GM21576 (cell line): ENCODE measurements around the gene INKA1.
"Not testable (repeated sequence)": the region's sequence is repeated elsewhere in the genome, so short reads cannot be mapped to it uniquely, and the experiment has no call there.

Source experiments
- ATAC-seq: cut with Tn5 transposase; IDR thresholded peaks from one replicate; pipeline ENCODE4 v1.9.1; 2021; ENCODE audit warnings: mild to moderate bottlenecking, moderate library complexity; ENCODE audit not compliant: unreplicated experiment

Gene INKA1

DNA sequence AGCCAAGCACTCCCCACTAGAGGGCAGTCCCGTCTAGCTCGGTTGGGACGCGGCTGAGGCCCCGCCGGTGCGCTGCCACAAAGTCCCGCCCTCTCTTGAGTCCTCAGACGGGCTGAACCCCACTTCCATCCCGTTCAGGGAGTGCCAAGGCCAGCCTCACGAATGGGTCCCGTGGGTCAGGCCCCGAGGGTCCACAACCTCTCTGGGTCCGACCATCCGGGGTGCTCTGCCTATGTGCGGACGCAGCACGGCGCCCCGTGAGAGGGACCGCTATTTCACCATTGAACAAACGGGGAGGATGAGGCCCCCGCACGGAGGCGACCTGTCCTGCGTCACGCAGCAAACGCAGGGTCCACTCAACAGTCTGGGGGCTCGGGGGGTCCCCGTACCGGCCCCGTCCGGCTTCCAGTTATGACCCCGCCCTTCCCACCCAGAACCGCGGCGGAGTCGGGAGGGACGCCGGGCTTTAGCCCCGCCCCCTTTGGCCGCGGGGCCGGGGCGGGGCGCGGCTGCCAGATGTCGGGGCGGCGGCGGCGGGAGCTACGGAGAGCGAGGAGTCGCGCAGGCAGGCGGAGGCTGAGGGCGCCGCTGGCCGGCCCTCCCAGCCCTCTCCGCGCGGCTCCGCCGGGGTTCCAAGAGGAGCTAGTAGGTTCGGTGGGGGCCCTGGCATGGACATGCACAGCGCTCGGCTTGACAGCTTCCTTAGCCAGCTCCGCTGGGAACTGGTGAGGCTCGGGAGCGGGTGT lies at the start of gene INKA1:
INKA1 (plus strand) TSS at position 543 of the 746 bp plus-strand sequence; CDS start at position 675, 132 bp downstream.
- peak; percentile 55 for ATAC-seq

DNA sequence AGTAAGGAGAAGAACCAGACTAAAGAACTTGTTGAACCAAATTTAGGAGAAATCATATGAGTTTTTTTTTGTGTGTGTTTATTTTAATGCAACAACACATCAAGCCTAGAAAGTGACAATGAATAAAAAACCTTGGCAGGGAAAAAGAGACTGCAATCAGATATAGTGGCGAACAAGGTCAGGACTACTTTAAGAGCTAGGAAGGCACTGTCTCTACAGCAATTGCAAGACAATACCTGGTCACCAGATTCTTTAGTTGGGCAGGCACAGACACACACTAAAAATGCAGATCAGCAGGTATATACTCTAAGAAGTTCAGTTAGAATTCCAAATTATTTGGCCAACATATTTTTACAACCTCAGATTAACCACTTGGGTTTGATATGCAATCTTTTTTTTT lies 48.5 kb upstream of the INKA1 start:
- ATAC-seq = no peak

DNA sequence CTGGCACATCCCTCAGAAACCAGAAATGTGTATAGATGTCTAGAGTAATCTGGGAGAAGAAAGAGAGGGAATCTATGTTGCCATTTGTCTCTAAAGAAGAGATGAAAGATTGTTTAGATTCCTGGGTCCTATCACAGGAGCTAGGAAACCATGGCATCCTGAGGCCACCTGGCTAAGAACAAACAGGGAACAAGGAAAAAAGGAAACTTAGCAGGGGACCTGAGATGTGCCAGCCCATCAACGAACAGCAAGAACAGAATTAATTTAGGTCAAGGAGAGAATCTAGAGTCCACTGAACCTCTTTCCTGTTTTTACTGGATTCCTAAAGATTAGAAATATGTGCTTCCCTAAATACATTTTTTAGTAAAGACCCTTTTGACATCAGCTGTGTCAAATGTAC lies 47.0 kb upstream of the INKA1 start:
- ATAC-seq = no peak

DNA sequence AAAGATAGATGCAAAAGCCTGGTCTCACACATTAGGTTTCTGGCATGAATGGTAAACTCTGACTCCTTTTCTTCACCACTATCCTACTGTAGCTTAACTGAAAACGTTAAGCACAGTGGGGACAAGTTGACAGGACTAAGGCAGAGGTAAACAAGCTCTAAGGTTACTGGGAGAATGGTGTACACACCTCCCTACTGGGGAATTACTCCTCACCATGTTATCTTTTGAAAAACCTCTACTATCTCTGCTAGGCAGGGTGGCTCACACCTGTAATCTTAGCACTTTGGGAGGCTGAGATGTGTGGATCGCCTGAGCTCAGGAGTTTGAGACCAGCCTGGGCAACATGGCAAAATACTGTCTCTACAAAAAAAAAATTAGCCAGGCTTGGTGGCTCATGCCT lies 45.9 kb upstream of the INKA1 start:
- no peak for ATAC-seq

DNA sequence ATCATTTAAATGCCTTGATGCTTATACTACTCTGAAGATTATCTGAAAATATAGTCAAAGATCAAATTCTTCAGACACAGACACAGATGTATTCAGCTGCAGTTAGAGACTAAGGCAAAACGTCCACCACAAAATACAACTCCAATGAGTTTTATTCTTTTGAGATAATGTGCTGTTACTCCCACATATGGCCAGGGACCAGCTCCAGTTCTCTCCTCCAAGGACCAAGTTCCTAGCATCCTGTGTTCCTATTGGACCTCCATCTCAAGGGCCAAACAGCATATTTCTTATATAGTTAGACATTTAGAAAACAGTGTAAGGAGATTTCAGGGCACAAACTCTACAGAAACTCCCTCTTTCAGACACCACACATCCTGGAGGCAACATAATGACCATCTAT lies 43.8 kb upstream of the INKA1 start:
- ATAC-seq = no peak

DNA sequence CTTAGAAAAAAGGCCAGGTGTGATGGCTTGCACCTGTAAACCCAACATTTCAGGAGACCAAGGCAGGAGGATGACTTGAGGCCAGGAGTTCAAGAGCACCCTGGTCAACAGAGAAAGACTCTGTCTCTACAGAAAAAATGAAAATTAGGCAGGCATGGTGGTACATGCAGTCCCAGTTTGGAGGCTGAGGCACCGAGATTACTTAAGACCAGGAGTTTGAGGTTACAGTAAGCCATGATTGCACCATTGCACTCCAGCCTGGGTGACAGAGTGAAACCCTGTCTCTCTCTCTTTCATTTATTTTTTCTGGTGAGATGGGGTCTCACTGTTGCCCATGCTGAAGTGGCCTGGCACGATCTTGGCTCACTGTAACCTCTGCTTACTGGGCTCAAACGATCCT lies 41.4 kb upstream of the INKA1 start:
- no peak for ATAC-seq

DNA sequence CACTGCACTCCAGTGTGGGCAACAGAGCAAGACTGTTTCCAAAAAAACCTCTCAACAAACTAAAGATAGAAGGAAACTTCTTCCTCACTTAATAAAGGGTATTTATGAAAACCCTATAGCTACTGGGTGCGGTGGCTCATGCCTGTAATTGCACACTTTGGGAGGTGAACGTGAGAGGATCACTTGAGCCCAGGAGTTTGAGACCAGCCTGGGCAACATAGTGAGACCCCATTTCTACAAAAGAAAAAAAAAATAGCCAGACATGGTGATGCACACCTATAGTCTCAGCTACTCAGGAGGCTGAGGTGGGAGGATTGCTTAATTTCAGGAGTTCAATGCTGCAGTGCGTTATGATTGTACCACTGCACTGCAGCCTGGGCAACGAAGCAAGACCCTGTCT lies 39.1 kb upstream of the INKA1 start:
- ATAC-seq = no peak

DNA sequence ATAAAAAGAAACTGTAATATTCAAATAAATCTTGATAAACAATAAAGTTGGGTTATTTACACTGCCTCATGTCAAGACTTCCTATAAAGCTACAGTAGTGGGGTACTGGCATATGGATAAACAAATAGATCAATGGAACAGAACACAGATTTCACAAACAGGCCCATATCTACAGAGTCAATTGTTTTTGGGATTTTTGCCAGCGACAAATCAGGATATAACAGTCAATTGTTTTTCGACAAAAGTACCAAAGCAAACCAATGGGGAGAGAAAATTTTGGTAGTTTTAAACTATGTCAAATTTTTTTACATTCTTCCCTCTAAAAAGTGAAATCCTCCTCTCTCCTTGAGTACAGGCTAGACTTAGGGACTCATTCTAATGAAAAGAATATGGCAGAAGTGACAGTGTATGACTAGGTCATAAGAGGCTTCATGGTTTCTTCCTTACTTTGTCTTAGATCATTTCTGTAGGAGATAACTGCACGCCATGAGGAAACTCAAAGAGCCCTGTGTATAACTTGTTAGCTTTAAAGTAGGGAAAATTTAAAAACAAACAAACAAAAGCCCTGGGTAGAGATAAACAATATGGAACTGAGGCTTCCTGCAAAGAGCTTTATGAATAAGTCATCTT lies 33.7 kb upstream of the INKA1 start:
- no peak for ATAC-seq

DNA sequence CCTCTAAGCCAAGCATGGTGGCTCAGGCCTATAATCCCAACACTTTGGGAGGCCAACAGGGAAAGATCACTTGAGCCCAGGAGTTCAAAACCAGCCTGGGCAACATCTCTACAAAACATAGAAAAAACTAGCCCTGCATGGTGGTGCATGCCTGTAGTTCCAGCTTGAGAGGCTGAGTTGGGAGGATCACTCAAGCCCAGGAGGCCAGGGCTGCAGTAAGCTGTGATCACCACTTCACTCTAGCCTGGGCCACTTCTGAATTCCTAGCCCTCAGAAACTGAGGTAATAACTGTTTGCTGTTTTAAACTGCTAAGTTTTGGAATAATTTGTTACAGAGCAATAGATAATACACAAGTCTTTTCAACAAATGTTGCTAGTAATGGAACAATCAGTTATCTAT lies 33.1 kb upstream of the INKA1 start:
- ATAC-seq = no peak

DNA sequence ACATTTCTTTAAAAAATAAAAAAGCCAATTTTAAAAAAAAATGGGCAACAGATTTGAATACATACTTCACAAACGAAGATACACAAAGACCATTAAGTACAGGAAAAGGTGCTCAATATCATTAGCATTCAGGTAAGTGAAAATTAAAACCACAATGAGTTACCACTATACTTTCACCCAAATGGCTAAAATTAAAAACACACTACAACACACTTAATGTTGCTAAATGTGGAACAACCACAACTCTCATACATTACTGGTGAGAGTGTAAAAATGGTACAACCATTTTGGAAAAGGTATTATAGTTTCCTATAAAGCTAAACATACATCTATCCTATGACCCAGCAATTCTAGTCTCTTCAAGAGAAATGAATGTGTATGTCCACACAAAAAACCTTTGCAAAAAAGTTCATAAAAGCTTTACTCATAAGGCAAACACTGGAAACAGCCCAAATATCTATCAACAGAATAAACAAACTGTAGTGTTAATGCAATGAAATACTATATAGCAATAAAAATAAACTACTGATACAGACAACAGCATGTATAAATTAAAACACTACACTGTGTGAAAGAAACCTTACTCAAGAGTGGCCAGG lies 31.6 kb upstream of the INKA1 start:
- ATAC-seq = no peak

DNA sequence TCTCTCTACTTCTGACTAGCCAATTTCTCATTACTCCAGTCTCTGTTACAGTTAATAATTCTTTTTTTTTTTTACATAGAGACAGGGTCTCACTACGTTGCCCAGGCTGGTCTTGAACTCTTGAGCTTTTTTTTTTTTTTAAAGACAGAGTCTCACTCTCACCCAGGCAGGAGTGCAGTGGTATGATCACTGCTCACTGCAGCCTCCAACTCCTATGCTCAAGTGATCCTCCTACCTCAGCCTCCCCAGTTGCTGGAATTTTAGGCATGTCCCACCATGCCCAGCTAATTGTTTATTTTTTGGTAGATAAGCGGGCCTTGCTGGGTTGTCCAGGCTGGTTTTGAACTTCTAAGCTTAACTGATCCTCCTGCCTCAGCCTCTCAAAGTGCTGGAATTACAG lies 30.4 kb upstream of the INKA1 start:
- ATAC-seq = no peak

DNA sequence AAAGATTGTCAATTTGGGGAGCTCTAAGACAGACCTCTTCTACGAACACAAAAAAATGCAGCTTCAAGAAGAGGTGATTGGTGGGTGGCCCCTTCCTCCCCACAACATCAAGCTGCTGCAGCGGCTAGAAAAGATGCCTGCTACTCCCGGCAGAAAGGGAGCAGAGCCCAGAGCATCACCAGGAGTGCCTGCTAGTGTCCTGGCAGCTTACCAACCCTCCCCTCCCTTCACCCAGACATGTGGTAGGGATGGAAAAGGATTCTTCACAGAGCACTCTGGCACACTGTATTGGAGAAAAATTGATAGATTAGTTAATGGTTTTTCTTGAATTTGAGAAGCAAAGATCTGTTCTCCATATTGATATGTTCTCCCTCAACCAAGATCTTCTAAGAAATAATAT lies 27.5 kb upstream of the INKA1 start:
- no peak for ATAC-seq

DNA sequence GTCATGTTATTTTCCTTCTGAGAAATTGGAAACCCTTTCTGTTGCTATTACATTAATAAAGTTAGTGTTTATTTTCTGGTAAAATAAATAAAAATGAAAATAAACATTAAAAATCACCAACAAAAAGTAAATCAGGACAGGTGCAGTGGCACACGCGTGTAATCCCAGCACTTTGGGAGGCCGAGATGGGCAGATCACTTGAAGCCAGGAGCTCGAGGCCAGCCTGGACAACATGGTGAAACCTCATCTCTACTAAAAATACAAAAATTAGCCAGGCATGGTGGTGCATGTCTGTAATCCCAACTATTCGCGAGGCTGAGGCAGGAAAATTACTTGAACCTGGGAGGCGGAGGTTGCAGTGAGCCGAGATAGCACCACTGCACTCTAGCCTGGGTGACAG lies 27.0 kb upstream of the INKA1 start:
- ATAC-seq = not testable (repeated sequence)

DNA sequence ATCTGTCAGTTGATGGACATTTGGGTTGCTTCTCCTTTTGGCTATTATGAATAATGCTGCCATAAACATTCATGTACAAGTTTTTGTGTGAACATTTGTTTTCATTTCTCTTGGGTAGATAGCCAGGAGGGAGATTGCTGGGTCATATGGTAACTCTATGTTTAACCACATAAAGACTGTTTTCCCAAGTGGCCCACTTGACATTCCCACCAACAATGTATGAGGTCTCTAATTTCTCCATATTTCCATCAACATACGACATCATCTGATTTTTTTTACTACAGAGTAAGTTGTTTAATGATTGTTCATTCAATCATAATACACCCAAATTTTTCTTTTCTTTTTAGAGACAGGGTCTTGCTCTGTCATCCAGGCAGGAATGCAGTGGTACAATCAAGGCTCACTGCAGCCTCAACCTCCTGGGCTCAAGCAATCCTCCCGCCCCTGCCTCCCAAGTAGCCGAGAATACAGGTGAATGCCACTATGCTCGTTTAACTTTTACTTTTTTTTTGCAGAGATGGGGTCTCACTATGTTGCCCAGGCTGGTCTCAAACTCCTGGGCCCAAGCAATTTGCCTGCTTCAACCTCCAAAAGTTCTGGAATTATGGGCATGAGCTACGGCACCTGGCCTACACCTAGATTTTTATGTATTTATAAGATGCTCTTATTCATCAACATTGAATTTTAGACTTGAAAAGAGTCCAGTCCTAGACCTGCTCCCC lies 23.5 kb upstream of the INKA1 start:
- no peak for ATAC-seq

DNA sequence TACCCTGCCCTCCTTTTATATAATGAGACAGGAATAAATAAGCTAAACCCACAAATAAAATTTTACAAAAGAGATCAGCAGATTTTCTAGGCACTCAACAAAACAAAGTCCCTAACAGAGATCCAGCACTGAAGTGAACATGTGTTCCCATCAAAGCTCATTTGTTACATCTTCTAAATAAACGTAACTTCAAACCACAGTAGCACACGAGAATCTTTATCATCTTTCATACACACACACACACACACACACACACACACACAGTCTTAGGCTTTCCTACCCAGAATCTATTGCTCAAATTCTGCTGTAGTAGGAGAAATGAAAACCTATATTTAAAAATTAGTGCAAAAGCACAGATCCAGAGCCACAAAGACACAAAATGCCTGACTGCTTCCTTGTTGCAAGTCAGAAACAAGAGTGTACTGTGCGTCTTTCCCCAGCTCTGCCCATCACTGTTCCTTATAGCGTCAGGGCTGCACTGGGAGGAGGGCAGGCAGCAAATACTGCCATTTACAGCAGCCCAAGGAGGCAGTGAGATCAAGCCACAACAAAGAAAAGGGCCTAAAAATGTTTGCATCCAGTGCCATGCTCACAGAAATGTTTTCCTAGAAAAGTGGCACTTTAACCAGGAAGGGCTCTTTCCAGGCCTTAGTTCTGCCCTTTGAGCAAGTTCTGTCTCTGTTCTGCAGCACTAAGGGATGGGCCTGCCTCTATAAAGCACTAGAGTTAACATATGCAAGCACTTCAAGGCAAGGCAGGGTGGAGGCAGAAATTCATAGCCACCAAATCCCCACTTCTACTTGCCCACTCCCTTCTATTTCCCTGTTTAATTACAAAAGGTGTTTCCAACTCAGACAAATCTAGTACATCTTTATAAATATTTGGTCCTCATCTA lies 22.7 kb upstream of the INKA1 start:
- ATAC-seq = no peak

DNA sequence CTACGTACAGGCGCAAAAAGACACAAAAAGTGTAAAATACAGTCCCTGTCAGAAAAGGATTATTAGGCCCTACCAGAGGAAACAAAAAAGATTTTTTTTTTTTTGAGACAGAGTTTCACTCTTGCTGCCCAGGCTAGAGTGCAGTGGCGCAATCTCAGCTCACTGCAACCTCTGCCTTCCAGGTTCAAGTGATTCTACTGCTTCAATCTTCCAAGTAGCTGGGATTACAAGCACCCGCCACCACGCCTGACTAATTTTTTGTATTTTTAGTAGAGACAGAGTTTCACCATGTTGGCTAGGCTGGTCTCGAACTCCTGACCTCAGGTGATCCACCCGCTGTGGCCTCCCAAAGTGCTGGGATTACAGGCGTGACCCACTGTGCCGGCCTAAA lies 22.1 kb upstream of the INKA1 start:
- ATAC-seq = not testable (repeated sequence)

DNA sequence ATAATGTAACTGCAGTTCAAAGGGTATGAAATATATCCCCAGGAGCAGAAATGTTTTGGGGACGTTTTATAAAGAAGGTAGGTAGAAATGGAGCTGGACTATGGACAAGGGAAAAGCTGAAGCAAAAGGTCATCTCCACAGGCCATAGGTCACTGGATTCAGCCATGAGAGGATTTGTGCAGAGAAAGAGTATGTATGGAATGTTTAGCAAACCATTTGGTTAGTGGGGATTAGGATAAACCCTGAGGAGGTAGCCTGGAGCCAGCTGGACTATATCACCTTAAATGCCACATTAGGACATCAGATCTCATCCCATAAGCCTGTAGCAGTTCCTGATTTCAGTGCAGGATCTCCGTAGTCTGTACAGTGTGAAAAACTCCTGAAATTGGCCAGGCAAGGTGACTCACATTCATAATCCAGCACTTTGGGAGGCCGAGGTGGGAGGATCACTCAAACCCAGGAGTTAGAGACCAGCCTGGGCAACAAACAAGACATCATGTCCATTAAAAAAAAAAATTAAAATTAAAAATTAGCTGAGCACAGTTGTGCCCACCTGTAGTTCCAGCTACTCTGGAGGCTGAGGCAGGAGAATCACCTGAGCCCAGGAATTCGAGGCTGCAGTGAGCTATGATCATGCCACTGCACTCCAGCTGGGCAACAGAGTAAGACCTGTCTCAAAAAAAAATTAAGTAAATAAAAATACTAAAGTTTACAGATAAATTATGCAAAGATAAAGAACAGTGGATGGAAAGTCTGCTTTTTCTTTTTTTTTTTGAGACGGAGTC lies 21.5 kb upstream of the INKA1 start:
- no peak for ATAC-seq

DNA sequence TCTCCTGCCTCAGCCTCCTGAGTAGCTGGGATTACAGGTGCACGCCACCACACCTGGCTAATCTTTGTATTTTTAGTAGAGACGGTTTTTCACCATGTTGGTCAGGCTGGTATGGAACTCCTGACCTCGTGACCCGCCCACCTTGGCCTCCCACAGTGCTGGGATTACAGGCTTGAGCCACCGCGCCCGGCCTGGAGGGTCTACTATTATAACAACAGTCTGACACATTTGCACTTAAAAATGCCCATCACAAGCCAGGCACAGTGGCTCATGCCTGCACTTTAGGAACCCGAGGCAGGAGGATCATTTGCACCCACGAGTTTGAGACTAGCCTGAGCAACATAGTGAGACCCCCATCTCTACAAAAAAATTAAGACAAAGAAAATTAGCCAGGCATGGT lies 20.8 kb upstream of the INKA1 start:
- ATAC-seq = not testable (repeated sequence)

DNA sequence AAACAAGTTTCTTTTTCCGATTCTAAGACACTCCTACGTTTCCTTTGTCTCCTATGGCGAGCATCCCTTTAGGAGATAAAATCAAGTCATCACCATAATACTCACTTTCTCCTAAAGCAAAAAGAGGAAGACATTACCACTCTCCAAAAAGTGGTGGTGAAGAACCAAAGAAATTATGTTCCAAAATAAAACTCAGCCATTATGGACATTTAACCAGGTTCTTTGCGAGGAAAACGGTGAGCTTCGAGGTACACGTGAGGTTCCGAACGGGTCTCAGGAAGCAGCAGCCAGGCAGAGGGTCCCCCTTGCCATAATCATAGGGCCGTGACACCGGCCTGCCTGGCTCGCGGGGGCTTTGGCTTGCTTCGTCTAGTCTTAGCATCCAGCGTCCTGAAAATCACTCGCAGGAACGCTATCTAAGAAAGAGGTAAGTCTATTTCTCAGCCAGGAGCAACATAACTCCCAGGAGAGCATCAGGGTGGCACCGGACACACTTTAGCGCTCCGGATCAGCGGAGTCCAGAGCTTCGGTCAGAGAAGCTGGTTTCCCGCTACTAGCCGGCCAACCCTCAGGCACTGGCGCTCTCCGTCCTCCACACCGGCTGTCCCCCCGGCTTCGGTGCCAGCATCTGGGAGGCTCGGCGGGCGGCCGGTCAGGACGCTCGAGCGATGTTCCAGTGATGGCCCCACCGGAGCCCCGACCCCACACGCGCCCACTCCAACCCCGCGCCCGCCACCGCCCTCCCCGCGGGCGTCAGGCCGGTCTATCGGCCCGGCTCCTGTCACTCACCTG lies 17.3 kb upstream of the INKA1 start:
- ATAC-seq = peak; percentile 36
